ENCODE results near the gene ARR3.
"Not testable (repeated sequence)": the region's sequence is repeated elsewhere in the genome, so short reads cannot be mapped to it uniquely, and the experiment has no call there.

ARR3 gene

DNA sequence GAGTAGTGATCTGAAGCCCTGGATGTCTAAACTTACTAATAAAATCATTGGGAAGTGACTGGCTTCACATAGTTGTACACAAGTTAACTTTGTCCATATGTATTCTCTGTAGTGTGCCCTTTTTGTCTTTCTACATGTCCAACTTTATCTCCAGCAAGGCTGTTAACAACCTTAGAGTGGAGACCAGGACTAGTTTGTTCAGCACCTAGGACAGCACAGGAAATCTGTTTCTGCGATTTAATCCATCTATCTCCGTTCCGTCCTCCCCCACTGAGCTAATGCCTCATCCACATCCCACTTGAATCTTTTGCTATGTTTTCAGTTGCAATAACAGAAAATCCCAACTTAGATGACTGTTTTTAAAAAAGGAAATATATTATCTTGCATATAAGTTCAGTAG, 3.4 kb upstream of the ARR3 start:
- DNase-seq (ENCODE audit: low read depth): no peak
- in situ Hi-C loops (cut with HindIII; ENCODE audit: low sequenced_read_pairs): no loop called here
- TF ChIP-seq CTCF (IDR thresholded peaks at IDR 0.05; ENCODE audit: low read depth, low read length, missing control alignments): no peak
- H3K4me3 ChIP-seq (ENCODE audit: low read depth, low read length): no peak overlapping the region

DNA sequence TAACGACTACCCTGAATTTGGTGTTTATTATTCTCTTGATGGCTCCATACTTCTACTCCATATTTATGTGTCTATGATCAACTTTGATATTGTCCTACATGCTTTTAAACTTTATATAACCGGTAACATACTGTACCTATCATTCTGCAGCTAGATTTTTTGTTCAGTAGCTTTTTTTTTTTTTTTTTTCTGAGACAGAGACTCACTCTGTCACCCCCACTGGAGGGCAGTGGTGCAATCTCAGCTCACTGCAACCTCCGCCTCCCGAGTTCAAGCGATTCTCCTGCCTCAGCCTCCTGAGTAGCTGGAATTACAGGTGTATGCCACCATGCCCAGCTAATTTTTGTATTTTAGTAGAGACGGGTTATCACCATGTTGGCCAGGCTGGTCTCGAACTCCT, 5.9 kb downstream of the ARR3 start:
- in situ Hi-C loops (cut with HindIII; ENCODE audit: low sequenced_read_pairs); H3K4me3 ChIP-seq (ENCODE audit: low read depth, low read length); DNase-seq (ENCODE audit: low read depth): not testable (repeated sequence)

- in situ Hi-C loops (cut with HindIII; ENCODE audit: low sequenced_read_pairs): no loop called here
- no peak overlapping the region for H3K4me3 ChIP-seq (ENCODE audit: low read depth, low read length)
- no peak for DNase-seq (ENCODE audit: low read depth)
- TF ChIP-seq CTCF (IDR thresholded peaks at IDR 0.05; ENCODE audit: low read depth, low read length, missing control alignments): no peak
Measured at GRCh38 chrX:70279081-70279480, 10.9 kb downstream of the ARR3 start.

DNA sequence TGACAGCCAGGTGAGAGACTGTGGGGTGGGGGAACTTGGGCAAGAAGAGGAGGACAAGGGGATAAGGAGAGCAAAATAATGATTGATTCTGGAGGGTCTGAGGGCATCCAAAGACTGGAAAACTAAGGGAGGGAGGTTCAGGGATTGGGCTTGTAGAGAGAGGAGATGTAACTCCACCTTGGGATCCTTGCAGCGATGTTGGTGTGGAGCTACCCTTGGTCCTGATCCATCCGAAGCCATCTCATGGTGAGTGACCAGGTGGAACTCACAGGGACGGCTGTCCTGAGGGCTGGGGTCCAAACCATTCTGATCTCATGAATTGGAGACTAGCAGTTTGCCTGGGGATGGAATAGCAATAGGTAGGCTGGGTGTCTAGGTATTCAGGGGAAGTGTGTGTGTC, 12.4 kb downstream of the ARR3 start:
- no peak for TF ChIP-seq CTCF (IDR thresholded peaks at IDR 0.05; ENCODE audit: low read depth, low read length, missing control alignments)
- no peak overlapping the region for H3K4me3 ChIP-seq (ENCODE audit: low read depth, low read length)
- DNase-seq (ENCODE audit: low read depth): no peak
- in situ Hi-C loops (cut with HindIII; ENCODE audit: low sequenced_read_pairs): no loop called here

GRCh38 chrX:70281951-70282350, 13.8 kb downstream of the ARR3 start, which contains the start of gene RAB41:
Gene RAB41, plus strand, starts transcription at chrX:70282172. Its CDS starts 46 bp downstream, at chrX:70282218.
- H3K4me3 ChIP-seq (ENCODE audit: low read depth, low read length): no peak within 1 kb of the TSS
- no peak for DNase-seq (ENCODE audit: low read depth)
- in situ Hi-C loops (cut with HindIII; ENCODE audit: low sequenced_read_pairs): no loop called here
- no peak for TF ChIP-seq CTCF (IDR thresholded peaks at IDR 0.05; ENCODE audit: low read depth, low read length, missing control alignments)

GRCh38 chrX:70289168-70289792, 21.1 kb downstream of the ARR3 start:
- no peak for DNase-seq (ENCODE audit: low read depth)
- in situ Hi-C loops (cut with HindIII; ENCODE audit: low sequenced_read_pairs): no loop called here
- peak overlapping the region; percentile 60 for H3K4me3 ChIP-seq (ENCODE audit: low read depth, low read length)
- no peak for TF ChIP-seq CTCF (IDR thresholded peaks at IDR 0.05; ENCODE audit: low read depth, low read length, missing control alignments)

- H3K4me3 ChIP-seq (ENCODE audit: low read depth, low read length): peak within 1 kb of the TSS; percentile 60
- DNase-seq (ENCODE audit: low read depth): peak; percentile 43
- in situ Hi-C loops (cut with HindIII; ENCODE audit: low sequenced_read_pairs): no loop called here
- no peak for TF ChIP-seq CTCF (IDR thresholded peaks at IDR 0.05; ENCODE audit: low read depth, low read length, missing control alignments)
Measured at GRCh38 chrX:70289793-70290770, 21.9 kb downstream of the ARR3 start, which contains the start of the genes KIF4A and PDZD11. Gene KIF4A, plus strand, starts transcription at chrX:70290104. Its CDS starts 355 bp downstream, at chrX:70290459. Gene PDZD11, minus strand, starts transcription at chrX:70289927. Its CDS starts 586 bp downstream, at chrX:70289341.
